Measurements from ENCODE around the gene CEP43.

The CEP43 gene, protein sequence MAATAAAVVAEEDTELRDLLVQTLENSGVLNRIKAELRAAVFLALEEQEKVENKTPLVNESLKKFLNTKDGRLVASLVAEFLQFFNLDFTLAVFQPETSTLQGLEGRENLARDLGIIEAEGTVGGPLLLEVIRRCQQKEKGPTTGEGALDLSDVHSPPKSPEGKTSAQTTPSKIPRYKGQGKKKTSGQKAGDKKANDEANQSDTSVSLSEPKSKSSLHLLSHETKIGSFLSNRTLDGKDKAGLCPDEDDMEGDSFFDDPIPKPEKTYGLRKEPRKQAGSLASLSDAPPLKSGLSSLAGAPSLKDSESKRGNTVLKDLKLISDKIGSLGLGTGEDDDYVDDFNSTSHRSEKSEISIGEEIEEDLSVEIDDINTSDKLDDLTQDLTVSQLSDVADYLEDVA

DNA sequence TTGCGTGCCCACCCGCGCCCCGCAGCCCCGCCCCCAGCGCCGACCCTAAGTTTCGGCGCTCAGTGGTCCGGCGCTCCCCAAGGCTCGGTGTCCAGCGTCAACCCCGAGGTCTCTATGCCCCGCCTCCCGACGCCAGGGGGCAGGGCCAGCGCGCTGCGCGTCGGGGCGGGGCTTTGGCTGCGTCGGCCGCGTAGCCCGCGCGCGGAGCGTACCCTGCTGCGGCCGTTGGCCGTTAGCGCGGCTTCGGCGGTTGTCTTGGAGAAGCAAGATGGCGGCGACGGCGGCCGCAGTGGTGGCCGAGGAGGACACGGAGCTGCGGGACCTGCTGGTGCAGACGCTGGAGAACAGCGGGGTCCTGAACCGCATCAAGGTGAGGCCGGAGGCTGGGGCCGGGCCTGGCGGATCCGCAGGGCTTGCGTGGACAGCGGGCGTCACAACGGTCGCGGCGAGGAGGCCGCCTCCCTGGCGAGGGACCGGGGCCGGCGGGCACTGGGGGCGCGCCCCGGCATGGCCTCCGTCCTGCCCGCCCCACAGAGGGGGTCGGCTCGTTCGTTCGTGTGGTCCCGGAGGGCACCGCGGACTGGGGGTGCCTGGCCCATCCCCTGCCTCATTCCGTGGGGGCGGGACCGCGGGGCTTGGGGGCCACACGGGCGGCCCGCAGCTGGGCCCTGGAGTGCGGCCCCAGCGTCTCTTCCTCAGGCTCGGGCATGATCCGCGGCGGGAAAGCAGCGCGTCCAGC, at the start of gene CEP43:
TSS of gene CEP43 (plus strand) at position 253 of the 739 bp plus-strand sequence. CDS start at position 269, 16 bp downstream.
- DNase-seq: peak; percentile 96

DNA sequence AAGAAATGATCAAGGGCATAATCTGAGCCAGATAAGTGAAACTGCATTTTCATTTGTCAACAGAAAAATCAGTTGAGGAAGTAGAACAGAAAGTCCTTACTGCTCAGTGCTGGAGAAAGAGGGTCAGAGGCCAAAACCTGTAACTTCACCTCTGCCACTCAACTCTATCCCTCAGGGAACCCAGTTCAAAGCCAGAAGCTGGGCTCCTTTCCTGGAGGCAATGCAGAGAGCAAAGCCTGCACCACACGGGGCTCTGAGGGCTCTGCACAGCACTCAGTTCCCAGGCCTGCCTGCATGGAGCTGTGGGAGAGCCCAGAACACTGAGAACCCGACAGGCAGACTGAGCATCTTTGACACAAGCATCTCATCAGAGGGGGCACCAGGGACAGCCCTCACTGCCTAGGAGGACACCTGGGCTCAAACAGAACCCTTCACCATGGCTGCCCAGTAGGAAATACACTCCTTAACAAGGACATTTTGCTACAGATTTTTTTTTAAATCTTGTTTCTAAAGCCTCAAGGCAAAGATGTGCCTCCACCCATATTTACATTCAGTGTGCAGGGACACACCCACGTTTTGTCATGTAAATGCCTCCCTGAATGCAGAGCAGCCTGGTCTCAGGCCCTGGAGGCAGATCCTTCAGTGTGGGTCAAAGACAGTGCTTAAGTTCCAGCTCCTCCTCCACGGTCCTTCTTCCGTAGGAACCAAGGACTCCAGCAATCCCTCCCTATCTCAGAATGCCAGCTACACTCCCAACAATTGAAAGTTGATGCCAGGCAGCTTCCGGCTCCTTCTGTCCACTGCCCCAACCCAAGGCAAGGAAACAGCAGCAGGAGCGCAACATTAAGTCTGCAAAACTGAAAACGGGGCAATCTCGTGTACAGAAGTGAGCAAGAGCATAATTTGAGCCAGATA, 49.4 kb upstream of the CEP43 start:
- DNase-seq: peak; percentile 70

DNA sequence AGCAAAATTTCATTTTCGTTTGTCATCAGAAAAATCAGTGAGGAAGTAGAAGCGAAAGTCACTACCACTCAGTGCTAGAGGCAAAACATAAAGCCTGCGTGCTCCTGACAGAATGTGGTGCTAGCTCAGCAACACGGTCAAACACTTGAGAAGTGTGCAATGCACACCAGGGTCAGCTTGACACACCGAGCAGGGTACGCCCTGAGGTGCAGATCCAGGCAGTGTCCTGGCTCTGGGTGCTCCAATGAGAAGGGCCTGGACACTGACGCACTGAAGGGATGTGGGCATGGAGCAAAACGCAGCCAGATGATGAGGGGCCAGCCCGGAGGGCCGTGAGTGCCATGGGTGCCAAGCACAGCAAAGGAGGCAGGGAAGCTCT, 48.8 kb upstream of the CEP43 start:
- peak; percentile 81 for DNase-seq

DNA sequence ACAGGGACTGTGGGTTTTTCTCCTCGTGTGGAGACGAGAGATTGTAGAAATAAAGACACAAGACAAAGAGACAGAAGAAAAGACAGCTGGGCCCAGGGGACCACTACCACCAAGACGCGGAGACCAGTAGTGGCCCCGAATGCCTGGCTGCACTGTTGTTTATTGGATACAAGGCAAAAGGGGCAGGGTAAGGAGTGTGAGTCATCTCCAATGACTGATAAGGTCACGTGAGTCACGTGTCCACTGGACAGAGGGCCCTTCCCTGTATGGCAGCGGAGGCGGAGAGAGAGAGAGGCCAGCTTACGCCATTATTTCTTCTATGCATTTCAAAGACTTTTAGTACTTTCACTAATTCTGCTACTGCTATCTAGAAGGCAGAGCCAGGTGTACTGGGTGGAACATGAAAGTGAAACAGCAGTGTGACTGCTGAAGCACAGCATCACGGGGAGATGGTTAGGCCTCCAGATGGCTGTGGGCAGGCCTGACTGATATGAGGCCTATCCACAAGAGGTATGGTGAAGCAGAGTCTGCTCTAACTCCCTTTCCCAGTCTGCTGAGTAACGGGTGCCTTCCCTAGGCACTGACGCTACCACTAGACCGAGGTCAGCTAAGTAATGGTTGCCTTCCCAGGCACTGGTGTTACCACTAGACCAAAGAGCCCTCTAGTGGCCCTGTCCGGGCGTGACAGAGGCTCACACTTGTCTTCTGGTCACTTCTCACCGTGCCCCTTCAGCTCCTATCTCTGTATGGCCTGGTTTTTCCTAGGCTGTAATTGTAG, 48.1 kb upstream of the CEP43 start:
- DNase-seq: peak; percentile 65

DNA sequence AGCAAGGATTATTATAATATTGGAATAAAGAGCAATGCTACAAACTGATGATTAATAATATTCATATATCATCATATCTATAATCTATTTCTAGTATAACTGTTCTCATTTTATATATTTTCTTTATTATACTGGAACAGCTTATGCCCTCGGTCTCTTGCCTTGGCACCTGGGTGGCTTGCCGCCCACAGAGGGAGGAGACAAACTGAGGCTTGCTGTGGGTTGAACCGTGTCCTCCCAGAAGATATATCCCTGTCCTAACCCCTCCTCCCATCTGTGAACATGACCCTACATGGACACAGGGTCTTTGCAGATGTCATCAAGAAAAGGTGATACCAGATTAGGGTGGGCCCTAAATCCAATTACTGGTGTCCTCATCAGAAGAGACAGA, 47.5 kb upstream of the CEP43 start:
- no peak for DNase-seq

DNA sequence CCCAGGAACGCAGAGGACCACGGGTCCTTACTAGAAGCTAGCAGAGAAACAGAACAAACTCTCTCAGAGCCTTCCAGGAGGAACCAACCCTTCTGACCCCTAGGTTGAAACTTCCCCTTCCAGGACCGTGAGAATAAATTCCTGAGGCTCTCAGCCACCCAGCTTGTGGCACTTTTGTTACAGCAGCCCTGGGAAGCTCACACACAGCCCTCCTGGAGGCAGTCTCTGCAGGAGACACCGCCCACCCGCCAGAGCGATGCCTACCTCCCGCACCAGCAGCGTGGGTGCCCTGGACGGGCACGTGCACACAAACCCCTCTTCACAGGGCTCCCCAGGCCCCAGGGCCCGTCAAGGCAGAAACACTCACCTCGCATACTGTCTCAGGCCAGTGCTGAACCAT, 47.1 kb upstream of the CEP43 start:
- DNase-seq: peak; percentile 62

DNA sequence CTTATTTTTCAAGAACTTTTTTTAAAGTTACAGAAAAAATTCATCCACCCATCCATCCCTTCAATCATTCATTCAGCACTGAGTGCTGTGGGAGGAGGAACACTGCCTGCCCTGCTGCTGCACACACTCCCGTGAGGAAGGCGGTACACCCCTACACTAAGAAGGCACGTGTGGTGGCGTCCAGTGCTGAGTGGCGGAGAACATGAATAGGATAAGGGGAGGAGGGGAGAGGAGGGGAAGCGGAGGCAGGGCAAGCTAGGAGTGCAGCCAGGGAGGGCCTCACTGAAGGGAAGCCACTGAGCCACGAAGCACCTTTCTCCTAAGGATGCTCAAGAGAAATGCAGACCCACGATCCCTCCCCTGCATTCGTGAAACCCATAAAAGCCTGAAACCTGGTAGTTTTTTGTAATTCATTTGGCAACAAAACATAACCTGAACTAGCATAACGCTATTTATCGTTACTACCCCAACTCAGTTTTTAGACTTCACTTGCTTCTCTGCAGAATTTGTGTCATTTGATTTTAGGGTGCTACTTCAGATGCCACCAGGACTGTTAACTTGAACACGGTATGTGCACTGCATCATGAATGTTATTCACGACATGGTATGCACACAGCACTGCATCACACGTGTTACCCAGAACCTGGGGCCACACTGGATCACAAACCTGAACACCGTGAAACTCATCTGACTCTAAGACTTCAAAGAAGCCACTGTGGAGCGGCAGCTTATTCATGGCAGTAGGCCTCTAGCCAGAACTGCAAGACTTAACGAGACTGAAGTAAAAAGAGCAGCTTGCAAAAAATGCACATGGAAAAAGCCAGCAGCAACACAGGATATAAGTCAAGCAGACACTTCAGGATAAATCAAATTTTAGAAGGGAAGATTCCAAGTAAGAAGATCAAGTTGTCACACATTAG, 46.4 kb upstream of the CEP43 start:
- no peak for DNase-seq

DNA sequence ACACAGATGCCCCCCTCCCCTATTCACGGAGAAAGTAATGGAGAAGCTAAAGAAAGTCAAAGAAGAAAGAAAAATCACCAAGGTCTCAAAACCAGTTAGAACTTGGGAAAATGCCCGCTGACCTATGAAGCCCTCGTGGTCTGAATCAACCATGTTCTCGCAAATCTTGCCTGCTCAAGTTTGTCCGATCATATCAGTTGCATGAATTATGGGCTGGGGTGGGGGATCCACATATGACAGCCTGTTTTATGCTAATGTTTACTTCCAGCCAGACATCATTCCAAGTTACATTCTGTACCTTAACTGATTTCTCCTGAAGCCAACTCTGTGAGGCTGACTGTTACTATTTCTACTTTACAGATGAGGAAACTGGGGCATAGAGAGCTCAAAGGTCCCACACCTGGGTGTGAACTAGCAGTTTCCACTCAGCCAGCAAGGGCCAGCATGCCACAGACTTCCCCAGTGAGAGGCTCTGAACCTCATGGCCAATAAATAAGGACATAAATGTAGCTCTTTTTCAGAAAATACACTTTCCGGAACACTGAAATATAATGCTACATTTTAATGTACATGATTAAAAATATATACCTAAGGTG, 45.0 kb upstream of the CEP43 start:
- DNase-seq: no peak

DNA sequence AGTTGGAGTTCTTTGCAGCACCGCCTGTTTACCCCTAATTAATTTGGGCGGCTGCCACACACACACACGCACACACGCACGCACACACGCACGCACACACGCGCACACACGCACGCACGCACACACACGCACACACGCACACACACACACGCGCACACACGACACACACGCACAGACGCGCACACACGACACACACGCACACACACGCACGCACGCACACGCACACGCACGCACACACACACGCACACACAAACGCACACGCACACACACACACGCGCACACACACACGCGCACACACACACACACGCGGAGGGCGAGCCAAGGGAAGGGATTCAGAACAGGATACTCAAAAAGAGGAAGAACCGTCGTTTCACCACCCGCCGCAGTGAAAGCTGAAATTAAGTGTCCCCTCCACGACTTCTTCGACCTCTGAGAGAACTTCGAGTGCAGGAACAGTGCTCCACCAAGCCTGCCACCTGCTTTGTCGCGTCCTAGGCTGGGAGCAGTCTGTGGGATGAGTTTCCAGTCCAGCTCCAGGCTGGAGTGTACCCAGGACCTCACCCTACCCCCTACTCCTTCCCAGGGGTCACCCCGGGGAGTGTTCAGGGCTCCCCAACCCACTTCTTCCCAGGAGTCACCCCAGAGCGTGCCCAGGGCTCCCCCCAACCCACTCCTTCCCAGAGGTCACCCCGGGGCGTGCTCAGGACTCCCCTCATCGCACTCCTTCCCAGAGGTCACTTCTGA, 43.9 kb upstream of the CEP43 start:
- DNase-seq: peak; percentile 85

DNA sequence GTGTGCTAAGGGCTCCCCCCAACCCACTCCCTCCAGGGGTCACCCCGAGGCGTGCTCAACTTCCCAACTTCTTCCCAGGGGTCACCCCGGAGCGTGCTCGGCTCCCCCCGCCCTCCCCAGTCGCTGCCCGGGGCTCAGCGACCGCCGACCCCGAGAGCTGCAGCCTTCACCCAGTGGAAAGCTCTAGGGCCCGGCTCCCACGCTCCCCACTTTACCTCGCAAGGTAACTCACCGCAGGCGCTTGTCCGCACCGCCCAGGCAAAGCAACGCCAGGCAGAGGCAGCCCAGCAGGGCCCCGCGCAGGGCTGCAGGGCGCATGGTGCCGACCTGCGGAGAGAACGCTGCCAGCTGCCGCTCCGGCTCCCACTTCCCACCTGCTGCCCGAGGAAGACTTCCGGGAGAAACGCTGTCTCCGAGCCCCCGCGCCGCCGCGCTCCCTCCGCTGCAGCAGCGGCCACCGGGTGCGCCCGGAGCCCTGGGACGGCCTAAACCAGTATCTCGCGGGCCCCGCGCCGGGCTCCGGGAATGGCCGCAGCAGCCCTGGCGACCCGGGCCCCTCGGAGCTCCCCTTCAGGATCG, 43.2 kb upstream of the CEP43 start:
- no peak for DNase-seq

DNA sequence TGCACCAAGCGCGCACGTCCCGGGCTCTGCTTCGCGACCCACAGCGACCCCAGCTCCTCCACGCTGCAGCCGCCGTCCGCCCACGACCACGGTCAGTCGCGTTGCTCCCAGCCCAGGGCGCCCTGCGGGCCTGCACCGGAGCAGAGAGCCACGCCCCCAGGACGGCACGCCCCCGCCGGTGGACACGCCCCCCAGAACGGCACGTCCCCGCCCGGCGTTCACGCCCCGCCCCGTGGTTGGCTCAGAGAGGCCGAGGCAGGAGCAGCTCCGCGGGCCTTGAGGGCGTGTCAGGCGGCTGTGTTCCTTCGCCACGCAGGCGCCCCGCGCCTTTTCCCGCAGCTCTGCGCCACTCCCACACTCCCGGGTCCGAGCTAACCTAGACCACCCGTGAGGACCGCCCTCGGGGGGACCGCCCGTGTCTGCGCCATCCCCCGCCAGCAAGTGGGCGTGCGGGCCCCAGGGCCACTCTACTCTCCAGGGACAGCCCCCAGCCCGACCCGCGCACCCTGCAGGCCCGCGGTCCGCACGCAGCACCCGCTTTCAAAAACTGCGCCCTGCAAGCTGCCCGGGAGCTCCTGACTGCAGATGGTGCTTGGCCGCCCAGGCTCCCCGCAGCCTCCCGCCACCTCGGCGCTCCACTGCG, 42.6 kb upstream of the CEP43 start, which contains the start of gene RNASET2:
TSS of gene RNASET2 (minus strand) at position 107 of the 643 bp plus-strand sequence. CDS start 368 bp downstream, outside the sequence.
- DNase-seq: peak; percentile 95

DNA sequence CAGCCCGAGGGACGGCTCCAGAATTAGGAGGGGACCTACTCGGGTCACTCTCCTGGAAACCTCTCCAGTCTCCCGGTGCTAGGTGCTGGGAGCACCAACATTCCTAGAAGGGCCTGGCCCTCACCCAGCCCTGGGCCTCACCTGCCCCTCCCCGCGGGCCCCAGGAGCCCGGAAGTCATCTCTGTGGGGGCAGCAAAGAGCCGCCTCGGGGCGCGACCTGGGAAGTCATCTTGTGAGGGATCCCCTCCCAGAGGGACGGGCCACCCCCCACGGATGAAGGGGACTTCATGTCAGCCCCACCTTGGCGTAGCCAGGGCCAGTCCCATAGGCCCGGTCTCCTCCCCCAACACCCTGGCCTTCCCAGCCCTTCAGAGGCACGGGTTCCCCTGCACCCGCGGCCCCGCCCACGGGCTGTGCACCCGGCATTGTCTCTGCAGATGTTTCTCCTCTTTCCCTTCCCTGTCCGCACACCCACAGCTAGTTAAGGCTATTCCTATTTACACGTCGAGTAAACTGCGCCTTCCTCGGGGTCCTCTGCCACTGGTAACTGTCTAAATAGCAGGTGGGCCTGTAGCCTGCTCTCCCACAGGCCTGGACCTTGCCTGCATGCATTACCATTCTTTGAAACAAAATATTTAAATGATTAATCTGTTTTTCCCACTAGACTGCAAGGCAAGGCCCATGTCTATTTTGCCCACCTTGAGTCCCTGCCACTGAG, 42.0 kb upstream of the CEP43 start:
- peak; percentile 85 for DNase-seq

DNA sequence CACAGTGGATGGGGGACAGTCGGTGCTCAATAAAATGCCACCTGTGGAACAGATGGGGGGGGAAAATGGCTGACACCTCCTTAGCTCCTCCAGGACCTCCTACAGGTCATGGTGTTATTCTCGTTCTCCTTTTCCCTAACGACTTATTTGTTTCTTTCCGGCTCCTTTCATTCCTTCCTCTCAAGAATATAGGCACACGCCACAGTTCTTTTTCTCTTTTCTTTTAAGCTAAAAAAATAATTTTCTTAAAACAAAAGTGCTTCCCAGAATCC, 41.5 kb upstream of the CEP43 start:
- no peak for DNase-seq

DNA sequence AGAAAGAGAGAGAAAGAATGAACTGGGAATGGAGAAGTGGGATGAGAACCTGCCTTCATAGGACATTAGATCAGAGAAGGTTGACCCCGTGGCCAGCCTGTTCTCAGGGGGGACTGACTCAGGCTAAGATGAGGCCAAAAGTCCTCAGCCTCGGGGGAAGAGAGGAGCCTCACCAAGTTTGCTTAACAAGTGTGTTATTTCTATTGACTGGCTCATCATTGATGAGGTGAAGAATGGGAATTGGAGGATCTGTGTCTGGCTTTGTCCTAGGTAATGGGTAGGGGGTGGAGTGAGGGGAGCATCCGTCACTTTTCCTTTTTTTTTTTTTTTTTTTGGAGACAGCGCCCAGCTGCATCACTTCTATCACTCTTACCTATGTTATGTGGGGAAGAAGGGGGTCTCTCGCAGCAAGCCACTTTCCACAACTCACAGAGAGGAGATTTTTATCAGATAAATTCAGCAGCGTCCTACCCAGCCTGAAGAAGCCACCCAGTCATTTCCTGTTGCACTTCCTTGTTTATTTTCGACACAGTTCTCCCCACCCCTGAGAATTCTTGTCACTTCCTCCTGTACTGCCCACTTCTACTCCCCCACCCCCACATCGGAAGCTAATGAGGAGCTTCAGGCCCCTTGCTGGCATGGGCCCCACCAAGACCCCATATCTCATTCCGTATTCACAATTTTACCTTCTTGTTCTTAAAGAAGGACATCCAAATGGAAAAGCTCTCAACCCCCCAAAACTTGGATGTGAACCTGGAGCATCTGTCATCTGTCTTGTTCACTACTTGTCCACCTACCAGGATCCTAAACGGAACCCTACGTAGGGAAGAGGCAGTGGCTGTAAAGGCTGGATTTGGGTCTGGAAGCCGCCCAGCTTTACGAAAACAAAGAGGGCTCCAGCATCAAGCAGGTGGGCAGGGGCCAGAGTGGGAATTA, 40.0 kb upstream of the CEP43 start:
- DNase-seq: peak; percentile 86

DNA sequence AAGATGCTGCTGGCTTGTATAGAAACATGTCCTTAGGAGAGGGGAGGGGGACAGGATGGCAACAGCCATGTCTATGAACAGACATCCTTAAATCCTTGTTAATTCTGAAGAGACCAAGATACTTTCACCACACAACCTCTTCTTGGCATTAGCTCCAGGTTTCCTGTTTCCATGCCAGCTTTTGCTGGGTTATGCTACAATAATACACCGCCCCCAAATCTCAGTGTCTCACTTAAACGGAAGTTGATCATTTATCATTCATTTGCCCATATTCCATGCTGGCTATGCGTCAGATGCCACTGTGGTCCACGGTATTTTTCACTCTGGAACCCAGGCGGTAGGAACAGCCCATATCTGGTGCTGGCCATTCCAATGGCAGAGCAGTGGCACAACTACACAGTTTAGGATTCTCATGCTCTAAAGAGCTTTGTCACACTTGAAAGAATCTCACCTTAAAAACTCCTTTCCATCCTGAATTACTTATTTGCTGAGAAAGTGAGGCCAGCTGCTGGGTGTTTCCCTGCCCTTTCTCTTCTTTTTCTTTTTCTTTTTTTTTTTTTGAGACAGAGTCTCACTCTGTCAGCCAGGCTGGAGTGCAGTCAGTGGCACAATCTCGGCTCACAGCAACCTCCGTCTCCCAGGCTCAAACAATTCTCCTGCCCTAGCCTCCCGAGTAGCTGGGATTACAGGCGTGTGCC, 39.1 kb upstream of the CEP43 start:
- peak; percentile 47 for DNase-seq

DNA sequence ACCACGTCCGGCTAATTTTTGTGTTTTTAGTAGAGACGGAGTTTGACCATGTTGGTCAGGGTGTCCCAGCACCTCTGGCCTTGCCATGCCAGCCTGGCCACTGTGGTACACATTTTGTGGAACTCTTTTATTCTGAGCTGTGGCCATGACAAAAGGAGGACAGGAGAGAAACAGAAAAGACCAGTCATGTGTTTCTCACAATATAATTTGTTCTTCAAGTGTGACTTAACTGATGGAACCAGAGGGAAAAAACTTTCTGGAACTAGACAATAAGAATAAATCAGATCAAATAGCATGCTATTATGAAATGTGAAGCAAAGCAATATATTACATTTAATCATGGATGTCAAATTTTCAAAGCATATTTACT, 38.6 kb upstream of the CEP43 start:
- no peak for DNase-seq

DNA sequence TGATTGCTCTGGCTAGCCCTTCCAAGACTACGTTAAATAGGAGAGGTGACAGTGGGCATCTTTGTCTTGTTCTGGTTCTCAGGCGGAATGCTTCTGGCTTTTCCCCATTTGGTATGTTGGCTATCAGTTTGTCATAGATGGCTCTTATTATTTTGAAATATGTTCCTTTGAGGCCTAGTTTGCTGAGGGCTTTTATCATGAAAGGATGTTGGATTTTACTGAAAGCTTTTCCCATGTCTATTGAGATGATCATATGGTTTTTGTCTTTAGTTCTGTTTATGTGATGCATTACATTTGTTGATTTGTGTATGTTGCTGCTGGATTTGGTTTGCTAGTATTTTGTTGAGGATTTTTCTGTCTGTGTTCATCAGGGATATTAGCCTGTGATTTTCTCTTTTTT, 32.9 kb upstream of the CEP43 start:
- DNase-seq: no peak
